HepG2 (cell line): ENCODE data around the gene THADA. TPM values are rescaled to one million over a fixed set of nuclear protein-coding genes. Genes with fewer than 3 reads are reported as not detected.

Experiments
- DZIP1 ChIP-seq: sonication (generic); formaldehyde crosslinking; IDR thresholded peaks from 2 replicates; pipeline ENCODE4 v1.5.0; 2020; ENCODE audit warnings: mild to moderate bottlenecking, missing genetic modification reagents
- GMEB2 ChIP-seq: IDR thresholded peaks from 2 replicates; pipeline ENCODE4 v1.6.1; 2016; ENCODE audit warnings: missing biosample characterization, missing genetic modification reagents, low read depth
- GTF2F1 ChIP-seq: fragments of 150-350 bp; IDR thresholded peaks from 2 replicates; pipeline ENCODE4 v1.6.1; 2014; ENCODE audit warnings: low read length
- IRF9 ChIP-seq: sonication (generic); formaldehyde crosslinking; IDR thresholded peaks from 2 replicates; pipeline ENCODE4 v1.8.0; 2022; ENCODE audit warnings: missing genetic modification reagents, mild to moderate bottlenecking, borderline replicate concordance
- MAZ ChIP-seq, 2 experiments: sonication (generic) in 1 of 2; formaldehyde crosslinking in 1 of 2; IDR thresholded peaks; 2 replicates each; pipeline versions ENCODE4 v1.5.0 to v1.6.1; 2012 to 2020; ENCODE audit warnings: low read depth in 2 of 2, mild to moderate bottlenecking in 2 of 2, borderline replicate concordance in 1 of 2, improper control_type of control experiment in 1 of 2, low read length in 1 of 2, missing genetic modification reagents in 1 of 2, moderate library complexity in 1 of 2
- MED8 ChIP-seq: sonication (generic); formaldehyde crosslinking; IDR thresholded peaks from 2 replicates; pipeline ENCODE4 v1.8.1; 2023; ENCODE audit warnings: mild to moderate bottlenecking, missing genetic modification reagents; ENCODE audit not compliant: insufficient replicate concordance
- PHB2 ChIP-seq: fragments of 450-650 bp; IDR thresholded peaks from 2 replicates; pipeline ENCODE4 v1.6.1; 2018; ENCODE audit not compliant: partially characterized antibody
- PHF5A ChIP-seq: IDR thresholded peaks from one replicate; pipeline ENCODE4 v1.6.1; 2018; ENCODE audit warnings: low read depth, missing genetic modification reagents; ENCODE audit not compliant: unreplicated experiment
- RNF219 ChIP-seq: sonication (generic); formaldehyde crosslinking; IDR thresholded peaks from 2 replicates; pipeline ENCODE4 v1.5.0; 2020; ENCODE audit warnings: mild to moderate bottlenecking, missing genetic modification reagents
- SRSF4 ChIP-seq: fragments of 200-400 bp; formaldehyde crosslinking; IDR thresholded peaks from one replicate; pipeline ENCODE4 v1.6.1; 2018; ENCODE audit warnings: mild to moderate bottlenecking, low read depth, low read length, moderate library complexity; ENCODE audit not compliant: poor library complexity, severe bottlenecking
- SSRP1 ChIP-seq: IDR thresholded peaks from 2 replicates; pipeline ENCODE4 v1.6.1; 2016; ENCODE audit warnings: control low read depth
- ZC3H4 ChIP-seq: sonication (generic); formaldehyde crosslinking; IDR thresholded peaks from 2 replicates; pipeline ENCODE4 v1.4.0; 2020; ENCODE audit warnings: missing genetic modification reagents, borderline replicate concordance
- ZNF468 ChIP-seq: sonication (generic); formaldehyde crosslinking; IDR thresholded peaks from 2 replicates; pipeline ENCODE4 v1.8.0; 2022; ENCODE audit warnings: mild to moderate bottlenecking, moderate library complexity, missing genetic modification reagents
- ZNF639 ChIP-seq: conservative IDR thresholded peaks from 2 replicates; pipeline ENCODE4 v1.6.1; 2018; ENCODE audit warnings: missing genetic modification reagents
- ZNF709 ChIP-seq: sonication (generic); formaldehyde crosslinking; IDR thresholded peaks from 2 replicates; pipeline ENCODE4 v1.5.0; 2020; ENCODE audit warnings: mild to moderate bottlenecking, missing genetic modification reagents
- ZNF770 ChIP-seq: sonication (generic); formaldehyde crosslinking; IDR thresholded peaks from 2 replicates; pipeline ENCODE4 v1.5.0; 2020; ENCODE audit warnings: mild to moderate bottlenecking, missing genetic modification reagents
- polyA plus RNA-seq, 8 experiments: library from polyadenylated mRNA; depleted of rRNA in 3 of 8; stranded (reverse) in 7 of 8; unstranded in 1 of 8; fragments of >200 nt; fragmentation: Illumina TruSeq in 4 of 8; extraction: Trizol in 4 of 8; gene quantifications; 2 replicates each; pipeline versions ENCODE4 v1.2.1 to v1.2.3, GENCODE V29; 2011 to 2016; ENCODE audit warnings: low read depth in 4 of 8, missing spikeins in 1 of 8, mixed read lengths in 1 of 8; ENCODE audit not compliant: insufficient read depth in 1 of 8
- total RNA-seq, 5 experiments: library from RNA; depleted of rRNA; stranded (reverse); fragments of >200 nt; fragmentation: Illumina TruSeq; extraction: Trizol; gene quantifications; 2 replicates each; pipeline ENCODE4 v1.2.3, GENCODE V29; 2016; ENCODE audit warnings: low read depth in 1 of 5

Gene THADA
- total and polyA plus RNA-seq, 2 of the 13 experiments (the other 11 are each of a cell fraction or from before 2014, with no cell fraction given), result 12.7 to 21.7 TPM

GRCh38 chr2:43292851-43293743, 302.7 kb downstream of the THADA start (continued):
- no peak for TF ChIP-seq GMEB2
- peak; percentile 4; the same call in 1 of the 2 replicates for TF ChIP-seq ZNF770
- no peak for TF ChIP-seq DZIP1 (CRISPR knock-in tag)
- no peak for TF ChIP-seq PHB2
- no peak for TF ChIP-seq ZNF639 (CRISPR knock-in tag)
- no peak for TF ChIP-seq IRF9 (CRISPR knock-in tag)
- TF ChIP-seq ZC3H4 (CRISPR knock-in tag), result no peak
- TF ChIP-seq ZNF709 (CRISPR knock-in tag), result peak; percentile 43; the same call in 1 of the 2 replicates
- no peak for TF ChIP-seq MAZ (IDR thresholded peaks at IDR 0.05; ENCODE audit: borderline replicate concordance, low read depth, low read length)
- 0 out of 2 replicates have a peak, but pooled peaks have one; percentile 7 for TF ChIP-seq MAZ (CRISPR knock-in tag; IDR thresholded peaks at IDR 0.05; ENCODE audit: low read depth)
- TF ChIP-seq RNF219 (CRISPR knock-in tag), result no peak
- peak; percentile 26 for TF ChIP-seq PHF5A
- peak; percentile 46 for TF ChIP-seq MED8 (CRISPR knock-in tag)
- peak; percentile 11; the same call in 1 of the 2 replicates for TF ChIP-seq SSRP1 (CRISPR knock-in tag)
- TF ChIP-seq GTF2F1, result no peak
- no peak for TF ChIP-seq ZNF468 (CRISPR knock-in tag)
- TF ChIP-seq SRSF4, result no peak
